ENCODE data around the gene SMAD6.

The SMAD6 gene

GRCh38 chr15:66780973-66781718 lies 79.1 kb downstream of the SMAD6 start:
- H3K36me3 ChIP-seq (ENCODE audit: control insufficient read depth in 1 of 2, insufficient read depth in 2 of 2, low read length in 2 of 2), result no peaks in the 10 kb centered on the region
- peaks cover 0 to 15% of the 10 kb centered on the region in 2 donors for H3K4me1 ChIP-seq (ENCODE audit: control insufficient read depth in 1 of 2, insufficient read depth in 2 of 2, low read length in 2 of 2)
- no peak overlapping the region for H3K27ac ChIP-seq (ENCODE audit: low read length)
- H3K9me3 ChIP-seq (ENCODE audit: control insufficient read depth in 1 of 2, low read length in 2 of 2), result no peaks in the 10 kb centered on the region
- H3K4me3 ChIP-seq (ENCODE audit: low read depth in 1 of 2, low read length in 2 of 2), result no peak overlapping the region
- H3K27me3 ChIP-seq (ENCODE audit: low read depth, low read length), result no peaks in the 10 kb centered on the region

- Histone ChIP-seq H3K4me1 (ENCODE audit: control insufficient read depth in 1 of 2, insufficient read depth in 2 of 2, low read length in 2 of 2) (peaks cover 0 to 22% of the 10 kb centered on the region in 2 donors), H3K4me3 (ENCODE audit: low read depth in 1 of 2, low read length in 2 of 2) (no peak overlapping the region), H3K27ac (ENCODE audit: low read length) (no peak overlapping the region)
These were observed 80.7 kb downstream of the SMAD6 start for GRCh38 chr15:66782785-66783184.

GRCh38 chr15:66783314-66783713 lies 81.3 kb downstream of the SMAD6 start:
- Histone ChIP-seq H3K27me3 (ENCODE audit: low read depth, low read length) (no peaks in the 10 kb centered on the region), H3K4me3 (ENCODE audit: low read depth in 1 of 2, low read length in 2 of 2) (no peak overlapping the region), H3K27ac (ENCODE audit: low read length) (no peak overlapping the region), H3K9me3 (ENCODE audit: control insufficient read depth in 1 of 2, low read length in 2 of 2) (no peaks in the 10 kb centered on the region), H3K4me1 (ENCODE audit: control insufficient read depth in 1 of 2, insufficient read depth in 2 of 2, low read length in 2 of 2) (peaks cover 0 to 22% of the 10 kb centered on the region in 2 donors), H3K36me3 (ENCODE audit: control insufficient read depth in 1 of 2, insufficient read depth in 2 of 2, low read length in 2 of 2) (no peaks in the 10 kb centered on the region)

More at GRCh38 chr15:66782785-66783184, 80.7 kb downstream of the SMAD6 start:
- H3K27me3 ChIP-seq (ENCODE audit: low read depth, low read length), result no peaks in the 10 kb centered on the region
- no peaks in the 10 kb centered on the region for H3K9me3 ChIP-seq (ENCODE audit: control insufficient read depth in 1 of 2, low read length in 2 of 2)
- H3K36me3 ChIP-seq (ENCODE audit: control insufficient read depth in 1 of 2, insufficient read depth in 2 of 2, low read length in 2 of 2), result no peaks in the 10 kb centered on the region

- Histone ChIP-seq H3K4me1 (ENCODE audit: control insufficient read depth in 1 of 2, insufficient read depth in 2 of 2, low read length in 2 of 2) (peaks cover 0 to 22% of the 10 kb centered on the region in 2 donors), H3K36me3 (ENCODE audit: control insufficient read depth in 1 of 2, insufficient read depth in 2 of 2, low read length in 2 of 2) (no peaks in the 10 kb centered on the region), H3K27ac (ENCODE audit: low read length) (no peak overlapping the region), H3K9me3 (ENCODE audit: control insufficient read depth in 1 of 2, low read length in 2 of 2) (no peaks in the 10 kb centered on the region), H3K27me3 (ENCODE audit: low read depth, low read length) (no peaks in the 10 kb centered on the region), H3K4me3 (ENCODE audit: low read depth in 1 of 2, low read length in 2 of 2) (no peak overlapping the region)
These were observed 81.7 kb downstream of the SMAD6 start for GRCh38 chr15:66783725-66784124.

- H3K27me3 ChIP-seq (ENCODE audit: low read depth, low read length), result no peaks in the 10 kb centered on the region
- H3K36me3 ChIP-seq (ENCODE audit: control insufficient read depth in 1 of 2, insufficient read depth in 2 of 2, low read length in 2 of 2), result no peaks in the 10 kb centered on the region
These were observed 82.1 kb downstream of the SMAD6 start for GRCh38 chr15:66784174-66784573.

GRCh38 chr15:66785637-66786036 lies 83.6 kb downstream of the SMAD6 start:
- Histone ChIP-seq H3K4me1 (ENCODE audit: control insufficient read depth in 1 of 2, insufficient read depth in 2 of 2, low read length in 2 of 2) (peaks cover 0 to 22% of the 10 kb centered on the region in 2 donors), H3K27ac (ENCODE audit: low read length) (no peak overlapping the region), H3K9me3 (ENCODE audit: control insufficient read depth in 1 of 2, low read length in 2 of 2) (no peaks in the 10 kb centered on the region), H3K4me3 (ENCODE audit: low read depth in 1 of 2, low read length in 2 of 2) (no peak overlapping the region), H3K27me3 (ENCODE audit: low read depth, low read length) (no peaks in the 10 kb centered on the region), H3K36me3 (ENCODE audit: control insufficient read depth in 1 of 2, insufficient read depth in 2 of 2, low read length in 2 of 2) (no peaks in the 10 kb centered on the region)

More at GRCh38 chr15:66784174-66784573, 82.1 kb downstream of the SMAD6 start:
- H3K4me3 ChIP-seq (ENCODE audit: low read depth in 1 of 2, low read length in 2 of 2), result no peak overlapping the region
- H3K9me3 ChIP-seq (ENCODE audit: control insufficient read depth in 1 of 2, low read length in 2 of 2), result no peaks in the 10 kb centered on the region
- H3K4me1 ChIP-seq (ENCODE audit: control insufficient read depth in 1 of 2, insufficient read depth in 2 of 2, low read length in 2 of 2), result peaks cover 0 to 22% of the 10 kb centered on the region in 2 donors
- H3K27ac ChIP-seq (ENCODE audit: low read length), result no peak overlapping the region

- H3K9me3 ChIP-seq (ENCODE audit: control insufficient read depth in 1 of 2, low read length in 2 of 2), result no peaks in the 10 kb centered on the region
- no peaks in the 10 kb centered on the region for H3K27me3 ChIP-seq (ENCODE audit: low read depth, low read length)
- peaks cover 0 to 22% of the 10 kb centered on the region in 2 donors for H3K4me1 ChIP-seq (ENCODE audit: control insufficient read depth in 1 of 2, insufficient read depth in 2 of 2, low read length in 2 of 2)
- H3K36me3 ChIP-seq (ENCODE audit: control insufficient read depth in 1 of 2, insufficient read depth in 2 of 2, low read length in 2 of 2), result no peaks in the 10 kb centered on the region
- no peak overlapping the region for H3K27ac ChIP-seq (ENCODE audit: low read length)
- no peak overlapping the region for H3K4me3 ChIP-seq (ENCODE audit: low read depth in 1 of 2, low read length in 2 of 2)
These were observed 84.2 kb downstream of the SMAD6 start for GRCh38 chr15:66786222-66786621.

GRCh38 chr15:66786708-66787488 lies 84.9 kb downstream of the SMAD6 start:
- no peak overlapping the region for H3K4me3 ChIP-seq (ENCODE audit: low read depth in 1 of 2, low read length in 2 of 2)
- H3K27me3 ChIP-seq (ENCODE audit: low read depth, low read length), result no peaks in the 10 kb centered on the region
- H3K27ac ChIP-seq (ENCODE audit: low read length), result no peak overlapping the region
- H3K4me1 ChIP-seq (ENCODE audit: control insufficient read depth in 1 of 2, insufficient read depth in 2 of 2, low read length in 2 of 2), result peaks cover 0 to 21% of the 10 kb centered on the region in 2 donors
- H3K36me3 ChIP-seq (ENCODE audit: control insufficient read depth in 1 of 2, insufficient read depth in 2 of 2, low read length in 2 of 2), result no peaks in the 10 kb centered on the region
- no peaks in the 10 kb centered on the region for H3K9me3 ChIP-seq (ENCODE audit: control insufficient read depth in 1 of 2, low read length in 2 of 2)

- Histone ChIP-seq H3K27me3 (ENCODE audit: low read depth, low read length) (no peaks in the 10 kb centered on the region), H3K9me3 (ENCODE audit: control insufficient read depth in 1 of 2, low read length in 2 of 2) (no peaks in the 10 kb centered on the region), H3K4me3 (ENCODE audit: low read depth in 1 of 2, low read length in 2 of 2) (no peak overlapping the region), H3K36me3 (ENCODE audit: control insufficient read depth in 1 of 2, insufficient read depth in 2 of 2, low read length in 2 of 2) (no peaks in the 10 kb centered on the region), H3K27ac (ENCODE audit: low read length) (no peak overlapping the region), H3K4me1 (ENCODE audit: control insufficient read depth in 1 of 2, insufficient read depth in 2 of 2, low read length in 2 of 2) (peaks cover 0 to 16% of the 10 kb centered on the region in 2 donors)
These were observed 85.4 kb downstream of the SMAD6 start for GRCh38 chr15:66787489-66787871.

GRCh38 chr15:66788024-66788423 lies 86.0 kb downstream of the SMAD6 start:
- H3K4me3 ChIP-seq (ENCODE audit: low read depth in 1 of 2, low read length in 2 of 2), result no peak overlapping the region

More at GRCh38 chr15:66788024-66788423, 86.0 kb downstream of the SMAD6 start:
- H3K9me3 ChIP-seq (ENCODE audit: control insufficient read depth in 1 of 2, low read length in 2 of 2), result no peaks in the 10 kb centered on the region
- no peak overlapping the region for H3K27ac ChIP-seq (ENCODE audit: low read length)
- H3K4me1 ChIP-seq (ENCODE audit: control insufficient read depth in 1 of 2, insufficient read depth in 2 of 2, low read length in 2 of 2), result peaks cover 0 to 10% of the 10 kb centered on the region in 2 donors
- H3K36me3 ChIP-seq (ENCODE audit: control insufficient read depth in 1 of 2, insufficient read depth in 2 of 2, low read length in 2 of 2), result no peaks in the 10 kb centered on the region
- H3K27me3 ChIP-seq (ENCODE audit: low read depth, low read length), result no peaks in the 10 kb centered on the region
